ENCODE data around the gene ZMAT5.

ZMAT5 gene

DNA sequence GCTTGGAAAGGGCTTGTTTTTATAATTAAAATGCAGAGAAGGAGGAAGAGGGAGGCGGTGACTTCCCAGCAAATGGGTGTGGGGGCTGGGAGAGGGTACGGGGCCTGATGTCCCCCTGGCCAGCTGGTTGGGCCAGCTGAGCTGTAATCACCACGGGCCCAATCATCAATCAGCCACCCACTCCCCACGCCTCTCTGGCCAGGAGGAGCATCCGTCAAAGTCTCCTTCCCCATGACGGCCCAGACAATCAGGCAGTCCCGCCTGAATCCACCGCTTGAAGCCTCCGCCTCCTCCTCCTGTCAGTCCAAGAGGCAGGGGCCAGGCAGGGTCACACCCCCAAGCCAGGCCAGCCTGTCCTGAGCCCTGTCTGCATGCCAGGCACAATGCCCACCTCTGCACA is 60.3 kb downstream of the ZMAT5 start:
- no peak for DNase-seq (ENCODE audit: low spot score)

DNA sequence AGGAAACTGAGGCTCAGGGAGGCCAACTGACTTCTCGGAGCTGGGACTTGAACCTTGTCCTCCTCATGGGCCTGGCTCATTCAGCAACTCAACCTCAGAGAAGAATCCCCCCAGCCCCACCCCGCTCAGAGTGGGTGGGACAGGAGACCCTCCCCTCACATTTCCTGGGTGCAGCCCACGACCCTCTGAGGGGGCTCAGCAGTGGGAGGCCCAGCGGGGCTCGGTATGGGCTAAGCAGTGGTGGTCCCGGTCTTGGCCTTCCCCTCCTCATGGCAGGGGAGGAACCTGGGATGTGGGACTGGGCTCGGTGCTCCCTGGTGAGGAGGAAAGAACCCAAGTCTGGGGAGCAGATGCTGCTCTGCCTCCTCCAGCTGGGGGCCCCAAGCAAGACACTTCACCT is 61.2 kb downstream of the ZMAT5 start:
- DNase-seq (ENCODE audit: low spot score): no peak

DNA sequence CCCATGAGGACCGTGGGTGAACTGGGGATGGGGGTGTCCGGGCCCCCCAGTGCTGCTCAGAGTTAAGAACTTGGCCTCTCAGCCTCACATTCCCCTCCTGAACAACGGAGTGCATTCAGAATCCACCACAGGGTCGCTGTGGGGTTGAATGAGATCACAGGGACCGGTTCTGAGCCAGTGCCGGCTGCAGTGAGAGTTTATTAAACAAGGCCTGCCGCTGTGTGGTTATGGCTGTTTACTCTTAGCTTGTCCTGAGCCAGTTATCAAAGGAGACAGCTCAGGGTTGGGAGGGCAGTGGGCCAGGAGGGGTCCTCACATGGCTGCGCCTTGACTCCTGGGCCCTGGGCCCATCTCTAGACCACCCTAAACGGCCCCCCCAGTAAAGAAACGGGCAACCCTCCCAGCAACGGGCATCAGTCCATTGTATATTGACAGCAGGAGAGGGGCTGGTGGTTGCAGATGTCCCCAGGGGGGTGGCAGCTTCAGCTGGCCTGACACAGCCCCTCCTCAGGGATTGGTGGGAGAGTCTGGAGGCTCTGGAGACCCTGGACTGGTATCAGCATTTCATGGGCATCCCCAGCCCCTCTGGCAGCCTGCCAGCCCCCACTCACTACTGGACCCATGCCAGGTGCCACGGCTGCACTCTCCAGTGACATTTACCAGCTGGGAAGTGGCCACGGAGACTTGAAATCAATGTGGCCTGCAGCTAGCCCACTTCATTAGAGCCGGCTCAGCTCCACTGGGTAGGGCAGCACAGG is 62.1 kb downstream of the ZMAT5 start:
- peak; percentile 53 for DNase-seq (ENCODE audit: low spot score)

- DNase-seq (ENCODE audit: low spot score): no peak
Measured at GRCh38 chr22:29703569-29704195, 63.1 kb downstream of the ZMAT5 start.

- no peak for DNase-seq (ENCODE audit: low spot score)
Measured at GRCh38 chr22:29702931-29703501, 63.8 kb downstream of the ZMAT5 start.

- peak; percentile 45 for DNase-seq (ENCODE audit: low spot score)
Measured at GRCh38 chr22:29702000-29702930, 64.5 kb downstream of the ZMAT5 start.

DNA sequence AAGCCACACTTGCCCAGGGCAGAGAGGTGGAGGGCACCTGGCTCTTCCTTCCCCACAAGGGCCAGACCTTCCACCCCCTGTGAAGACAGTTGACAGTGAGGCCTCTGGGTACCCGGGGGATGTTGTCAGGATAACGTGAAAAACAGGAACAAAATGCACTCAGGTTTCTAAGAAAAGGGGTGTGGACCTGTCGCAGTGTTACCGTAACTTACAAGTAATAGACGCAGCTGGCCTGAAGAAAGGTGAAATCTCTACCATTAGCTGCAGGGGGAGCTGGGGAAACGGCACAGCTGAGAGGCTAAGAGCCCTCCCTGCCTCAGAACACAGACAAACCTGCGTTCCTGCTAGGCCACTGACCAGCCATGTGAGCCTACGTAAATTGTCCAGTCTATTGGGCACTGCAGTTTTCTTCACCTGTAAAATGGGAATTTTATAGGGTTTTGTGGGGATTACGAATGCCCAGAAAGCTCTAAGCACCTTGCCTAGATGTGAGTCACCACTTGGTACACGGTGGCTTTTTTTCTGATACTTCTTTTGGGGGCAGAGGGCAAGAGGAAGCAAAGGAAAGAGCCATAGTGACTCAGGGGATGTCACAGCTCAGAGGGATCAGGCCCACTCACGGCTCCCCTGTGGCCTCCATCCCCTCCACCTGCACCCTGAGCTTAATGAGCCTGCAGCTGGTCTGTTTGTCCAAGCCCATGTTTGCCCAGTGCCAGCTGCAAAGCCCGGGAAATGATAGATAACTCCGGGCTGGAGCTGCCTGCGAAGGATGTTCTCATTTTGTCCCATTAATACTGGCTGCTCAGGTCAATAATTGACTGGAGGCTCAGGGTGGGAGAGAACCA is 65.4 kb downstream of the ZMAT5 start:
- DNase-seq (ENCODE audit: low spot score): no peak

DNA sequence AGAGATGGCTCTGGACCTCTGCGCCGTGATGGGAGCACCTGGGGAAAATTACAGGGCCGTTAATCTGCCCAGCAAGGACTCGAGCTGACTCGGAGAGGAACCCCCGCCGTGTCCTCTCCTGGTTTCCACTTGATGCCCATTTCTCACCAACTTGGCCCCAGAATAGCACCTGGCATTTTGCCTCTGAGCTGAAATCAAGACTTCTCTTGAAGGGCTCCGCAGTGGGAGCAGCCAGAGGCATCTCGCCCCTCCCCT is 66.0 kb downstream of the ZMAT5 start:
- no peak for DNase-seq (ENCODE audit: low spot score)

DNA sequence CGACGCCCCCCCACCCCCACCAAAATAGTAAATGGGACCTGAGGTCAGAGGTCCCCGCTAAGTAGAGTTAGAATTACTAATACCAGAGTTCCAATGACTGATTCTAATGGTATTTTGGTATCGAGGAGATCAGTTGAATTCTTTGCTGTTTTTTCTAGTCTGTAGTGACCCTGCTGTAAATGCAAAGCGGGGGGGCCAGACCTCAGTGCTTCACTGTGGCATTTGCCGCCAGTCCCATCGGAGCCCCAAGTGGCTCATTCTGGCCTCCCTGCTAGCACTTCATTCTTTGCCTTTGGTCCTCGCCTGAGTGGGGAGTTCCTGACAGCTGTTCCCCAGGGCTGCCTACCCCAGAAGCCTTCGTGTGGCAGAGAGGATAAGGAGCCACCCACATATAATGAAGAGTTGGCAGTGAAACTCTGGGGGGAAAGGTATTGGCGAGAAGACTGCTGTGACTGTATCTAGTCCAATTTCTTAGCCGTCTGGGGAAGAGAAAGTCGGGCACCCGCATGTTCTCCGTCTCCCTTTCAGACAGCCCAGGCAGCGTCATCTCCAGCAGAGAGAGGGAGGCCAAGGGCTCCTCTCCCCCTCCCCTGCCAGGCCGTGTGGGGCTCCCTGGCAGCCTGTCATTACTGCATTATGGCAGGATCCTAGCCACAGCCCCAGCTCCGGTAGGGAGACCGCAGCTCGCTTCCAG is 66.5 kb downstream of the ZMAT5 start:
- peak; percentile 44 for DNase-seq (ENCODE audit: low spot score)

GRCh38 chr22:29697853-29698598 is 68.8 kb downstream of the ZMAT5 start:
- no peak for DNase-seq (ENCODE audit: low spot score)

GRCh38 chr22:29695129-29695926 is 71.5 kb downstream of the ZMAT5 start:
- no peak for DNase-seq (ENCODE audit: low spot score)

- DNase-seq (ENCODE audit: low spot score): no peak
Measured at GRCh38 chr22:29693671-29694070, 73.1 kb downstream of the ZMAT5 start.

DNA sequence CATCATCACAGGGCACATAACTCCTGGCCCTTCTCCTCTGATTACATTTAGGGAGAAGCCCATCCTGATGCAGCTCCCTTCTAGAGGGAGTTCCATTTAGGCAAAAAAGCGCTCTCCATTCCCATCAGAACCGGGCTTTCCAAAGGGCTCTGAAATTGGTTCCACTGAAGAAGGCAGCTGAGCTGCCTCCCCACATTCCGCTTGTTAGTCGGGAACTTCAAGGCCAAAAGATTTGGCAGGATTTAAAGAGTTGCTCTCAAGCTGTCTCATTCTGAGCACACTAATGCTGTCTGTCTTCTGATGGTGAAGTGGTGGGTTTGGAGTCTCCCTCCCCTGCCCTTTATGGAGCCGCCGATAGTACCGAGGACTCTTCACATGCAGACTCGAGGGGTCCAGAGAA is 73.6 kb downstream of the ZMAT5 start:
- no peak for DNase-seq (ENCODE audit: low spot score)

- no peak for DNase-seq (ENCODE audit: low spot score)
Measured at GRCh38 chr22:29692327-29692640, 74.5 kb downstream of the ZMAT5 start.

- no peak for DNase-seq (ENCODE audit: low spot score)
Measured at GRCh38 chr22:29691636-29692326, 75.0 kb downstream of the ZMAT5 start.

DNA sequence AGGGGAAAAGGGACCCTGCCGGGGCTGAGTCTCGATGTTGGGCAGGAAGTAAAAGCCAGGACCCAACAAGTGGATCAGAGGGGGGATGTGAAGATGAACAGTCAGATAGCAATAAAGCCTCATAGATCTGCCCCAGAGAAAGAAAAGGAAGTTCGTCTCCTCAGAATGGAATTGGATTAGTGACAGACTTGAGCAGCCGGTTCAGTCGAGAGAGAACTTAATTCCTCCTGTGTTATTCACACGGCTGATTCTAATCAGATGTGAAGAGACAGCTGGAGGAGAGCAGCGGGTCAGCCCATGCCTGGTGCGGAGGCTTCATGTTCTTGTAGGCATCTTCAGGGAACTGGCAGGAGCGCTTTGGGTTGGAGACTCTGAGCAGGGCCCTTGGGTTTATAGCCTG is 76.3 kb downstream of the ZMAT5 start:
- DNase-seq (ENCODE audit: low spot score): no peak

GRCh38 chr22:29689880-29690213 is 77.0 kb downstream of the ZMAT5 start:
- peak; percentile 76 for DNase-seq (ENCODE audit: low spot score)

- DNase-seq (ENCODE audit: low spot score): no peak
Measured at GRCh38 chr22:29689206-29689879, 77.5 kb downstream of the ZMAT5 start.

- no peak for DNase-seq (ENCODE audit: low spot score)
Measured at GRCh38 chr22:29684244-29684643, 82.6 kb downstream of the ZMAT5 start.

All from GM03348 (cell line).